HG03159 (cell line): ENCODE results near the gene SOBP.

Experiments
- ATAC-seq: cut with Tn5 transposase; IDR thresholded peaks from one replicate; pipeline ENCODE4 v1.9.1; 2021; ENCODE audit warnings: mild to moderate bottlenecking, moderate library complexity; ENCODE audit not compliant: unreplicated experiment

Gene SOBP

GRCh38 chr6:107523054-107523791 is 33.3 kb downstream of the SOBP start:
- ATAC-seq, result no peak

DNA sequence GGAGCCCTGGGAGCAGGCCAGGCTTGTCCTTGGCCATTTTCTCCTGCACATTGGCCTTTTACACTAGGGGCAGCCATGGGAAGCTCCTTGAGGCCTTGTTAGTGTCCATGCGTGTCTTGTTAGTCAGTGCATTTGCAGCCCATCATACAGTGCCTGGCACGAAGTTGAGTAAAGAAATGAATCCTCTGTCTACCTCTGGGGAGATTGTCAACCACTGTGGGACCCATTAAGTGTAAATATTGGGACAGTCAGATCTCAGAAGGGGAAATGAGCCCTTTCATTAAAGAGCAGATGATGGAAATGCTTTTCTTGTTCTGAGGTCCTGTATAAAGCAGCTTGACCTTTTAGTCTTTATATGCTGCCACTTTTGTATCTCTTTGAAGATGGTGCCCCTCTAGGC is 33.9 kb downstream of the SOBP start:
- no peak for ATAC-seq

GRCh38 chr6:107524626-107525025 is 34.7 kb downstream of the SOBP start:
- no peak for ATAC-seq

DNA sequence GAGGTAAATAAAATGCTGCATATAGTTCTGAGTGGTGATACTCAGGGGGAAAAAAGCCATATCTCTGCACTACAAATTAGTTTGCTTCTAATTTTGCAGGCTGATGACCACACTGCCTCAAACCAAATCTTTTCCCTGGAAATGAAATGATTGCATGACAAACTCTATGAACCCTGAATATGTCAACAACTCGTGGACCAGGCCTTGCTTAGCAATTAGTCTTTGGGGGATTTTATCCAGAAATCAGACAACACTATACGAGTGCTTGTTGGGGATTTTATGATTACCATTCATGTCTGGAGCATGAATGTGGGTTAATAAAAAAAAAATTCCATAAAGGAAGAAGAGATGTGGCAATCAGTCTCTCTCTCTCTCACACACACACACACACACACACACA is 42.0 kb downstream of the SOBP start:
- ATAC-seq, result no peak

DNA sequence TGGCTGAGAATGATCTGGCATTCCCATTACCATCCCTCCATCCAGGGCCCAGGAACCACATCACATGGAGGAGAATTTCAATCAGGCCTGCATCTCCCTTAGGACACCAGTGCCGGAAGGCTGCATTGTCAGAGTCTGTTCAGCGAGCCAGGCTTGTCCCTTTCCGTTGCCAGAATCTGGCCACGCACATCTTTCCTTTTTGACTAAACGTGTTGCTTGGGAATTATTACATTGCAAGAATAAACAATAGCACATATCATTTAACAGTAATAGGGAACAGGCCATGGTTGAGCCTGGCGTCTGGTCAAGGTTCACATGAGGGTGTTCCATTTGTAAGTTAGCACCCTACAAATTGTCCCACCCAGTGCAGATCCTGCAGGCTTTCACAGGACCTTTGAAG is 42.8 kb downstream of the SOBP start:
- ATAC-seq, result no peak

DNA sequence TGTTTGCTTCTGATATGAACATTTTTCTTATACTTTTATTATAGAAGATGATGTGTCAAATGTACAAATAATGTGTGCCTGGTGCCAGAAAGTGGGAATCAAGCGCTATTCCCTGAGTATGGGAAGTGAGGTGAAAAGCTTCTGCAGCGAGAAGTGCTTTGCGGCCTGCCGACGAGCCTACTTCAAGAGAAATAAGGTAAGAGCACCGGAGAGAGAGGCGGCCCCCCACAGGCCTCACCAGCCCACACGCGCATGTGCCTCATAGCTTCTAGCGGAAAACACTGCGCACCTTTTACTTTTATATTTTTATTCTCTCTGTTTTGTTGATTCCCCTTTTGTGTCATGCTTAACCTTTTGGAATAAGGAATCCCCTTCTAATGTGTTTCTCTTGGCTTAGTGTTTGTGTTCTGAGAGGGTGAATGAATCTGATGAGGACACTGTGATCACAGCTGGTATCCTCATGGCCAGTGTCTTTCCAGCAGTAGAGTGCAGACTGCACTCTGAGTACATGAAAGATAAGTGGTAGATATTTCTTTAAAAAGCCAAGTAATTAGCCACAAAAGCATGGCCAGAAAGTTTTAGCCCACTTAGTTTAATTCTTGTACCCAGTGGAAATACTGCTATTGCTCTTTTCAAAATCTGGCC is 43.6 kb downstream of the SOBP start:
- ATAC-seq, result no peak

- no peak for ATAC-seq
These were observed 44.7 kb downstream of the SOBP start for GRCh38 chr6:107534571-107535141.

- no peak for ATAC-seq
These were observed 45.7 kb downstream of the SOBP start for GRCh38 chr6:107535626-107536025.

GRCh38 chr6:107536180-107536961 is 46.5 kb downstream of the SOBP start:
- no peak for ATAC-seq

GRCh38 chr6:107537559-107537958 is 47.6 kb downstream of the SOBP start:
- ATAC-seq, result no peak

DNA sequence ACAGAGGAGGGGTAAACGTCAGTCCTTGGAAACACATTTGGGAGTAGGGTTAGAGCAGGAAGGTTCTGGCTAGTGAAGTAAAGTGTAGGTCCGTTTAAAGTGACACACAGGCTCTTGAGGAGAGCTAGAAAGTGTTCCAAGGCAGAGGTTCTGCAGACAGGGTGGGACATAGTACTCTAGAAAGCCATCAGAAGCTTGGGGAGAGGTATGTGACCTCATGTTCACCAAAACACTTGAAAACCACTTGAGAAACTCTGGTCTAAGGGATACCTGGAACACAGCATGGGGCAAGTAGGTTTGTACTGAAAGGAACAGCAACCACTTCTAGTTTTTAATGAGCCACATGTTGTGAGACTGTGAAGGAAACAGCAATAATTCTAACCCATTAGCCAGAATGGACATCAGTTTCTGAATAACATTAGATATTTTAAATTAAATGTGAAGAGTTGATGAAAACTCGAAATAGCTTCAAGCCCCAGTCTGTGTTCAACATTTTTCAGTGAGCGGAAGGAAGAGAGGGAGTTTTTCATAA is 49.0 kb downstream of the SOBP start:
- no peak for ATAC-seq

GRCh38 chr6:107539409-107539808 is 49.5 kb downstream of the SOBP start:
- ATAC-seq, result no peak

GRCh38 chr6:107539849-107540464 is 50.0 kb downstream of the SOBP start:
- no peak for ATAC-seq

DNA sequence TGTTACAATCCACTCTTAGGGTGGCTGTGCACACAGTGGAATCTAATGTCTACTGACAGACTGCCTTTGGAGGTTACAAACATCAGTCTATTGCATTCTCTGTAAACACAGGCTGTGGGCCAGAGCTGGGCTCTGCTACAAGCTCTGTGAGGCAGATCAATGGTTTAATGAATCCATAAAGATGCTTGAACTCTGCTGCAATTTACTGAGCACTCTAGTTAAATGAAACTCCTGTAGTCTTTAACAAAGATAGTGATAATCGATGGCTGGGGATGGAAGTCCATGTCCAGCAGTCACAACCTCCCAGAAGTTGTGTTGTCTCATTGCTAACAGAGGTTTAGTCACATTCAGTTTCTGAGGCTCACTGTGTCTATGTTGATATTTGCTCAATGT is 50.5 kb downstream of the SOBP start:
- no peak for ATAC-seq

- ATAC-seq, result no peak
These were observed 52.3 kb downstream of the SOBP start for GRCh38 chr6:107542192-107542668.

DNA sequence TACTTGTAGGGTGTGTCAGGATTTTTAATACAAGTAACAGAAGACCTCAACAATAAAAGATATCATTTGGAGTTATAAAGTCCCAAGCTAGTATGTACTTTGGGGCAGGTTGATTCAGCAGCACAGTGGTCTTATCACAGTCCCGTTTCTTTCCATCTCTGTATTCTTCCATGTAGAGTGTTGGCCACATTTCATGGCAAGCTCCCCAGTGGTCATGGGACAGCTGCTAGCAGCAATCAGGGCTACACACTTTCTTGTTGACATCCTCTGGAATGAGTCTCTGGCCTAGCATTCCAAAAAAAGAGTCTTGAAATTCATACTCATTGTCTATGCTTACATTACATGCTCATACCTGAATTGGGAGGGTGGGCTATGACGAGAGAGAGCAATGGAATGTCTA is 53.2 kb downstream of the SOBP start:
- no peak for ATAC-seq

DNA sequence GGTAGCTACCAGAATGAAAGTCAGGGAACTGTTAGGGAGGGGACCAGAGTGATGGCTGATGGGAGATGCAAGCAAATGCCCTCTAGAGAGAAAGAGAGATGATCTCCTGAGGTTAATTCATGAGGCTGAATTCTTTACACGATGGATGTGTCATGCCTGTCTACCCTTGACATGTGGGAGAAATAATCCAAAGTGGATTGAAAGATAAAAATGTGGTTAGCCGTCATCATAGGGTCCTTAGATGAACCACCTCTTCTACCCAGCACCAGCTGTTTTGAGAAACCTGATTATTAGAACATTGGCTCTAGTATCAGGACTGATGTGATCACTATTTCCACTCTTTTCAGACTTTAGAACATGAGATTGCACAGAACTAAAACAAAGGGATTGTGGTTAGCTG is 53.6 kb downstream of the SOBP start:
- no peak for ATAC-seq

DNA sequence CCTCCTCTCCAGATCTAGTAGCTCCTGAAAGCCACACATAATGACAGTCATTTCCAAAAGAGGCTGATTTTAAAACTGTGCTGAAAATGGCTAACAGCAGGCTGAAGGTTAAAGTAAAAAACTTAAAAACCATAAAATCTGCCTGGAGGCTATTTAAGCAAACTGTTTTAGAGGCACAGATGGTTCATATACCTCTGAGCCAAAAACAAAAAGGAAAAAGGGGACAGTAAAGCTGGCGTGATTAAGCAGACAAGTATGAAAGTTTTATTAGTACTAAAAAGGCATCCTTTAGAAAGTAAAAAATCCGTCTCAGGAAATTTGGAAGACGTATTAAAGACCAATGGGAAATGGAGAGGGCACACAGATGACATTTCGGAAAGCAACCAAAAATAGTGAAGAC is 55.8 kb downstream of the SOBP start:
- no peak for ATAC-seq

- ATAC-seq, result no peak
These were observed 57.0 kb downstream of the SOBP start for GRCh38 chr6:107546691-107547450.

- no peak for ATAC-seq
These were observed 57.5 kb downstream of the SOBP start for GRCh38 chr6:107547451-107547840.
